GM19328 (cell line): Measurements from ENCODE around the gene TRAFD1.
A peak's percentile ranks its signal among the peaks of the same experiment; 100 is the strongest.
"Not testable (repeated sequence)": the region's sequence is repeated elsewhere in the genome, so short reads cannot be mapped to it uniquely, and the experiment has no call there.

ENCODE experiments used
- ATAC-seq: cut with Tn5 transposase; IDR thresholded peaks from one replicate; pipeline ENCODE4 v1.9.1; 2021; ENCODE audit warnings: mild to moderate bottlenecking, moderate library complexity; ENCODE audit not compliant: unreplicated experiment

Gene TRAFD1, protein sequence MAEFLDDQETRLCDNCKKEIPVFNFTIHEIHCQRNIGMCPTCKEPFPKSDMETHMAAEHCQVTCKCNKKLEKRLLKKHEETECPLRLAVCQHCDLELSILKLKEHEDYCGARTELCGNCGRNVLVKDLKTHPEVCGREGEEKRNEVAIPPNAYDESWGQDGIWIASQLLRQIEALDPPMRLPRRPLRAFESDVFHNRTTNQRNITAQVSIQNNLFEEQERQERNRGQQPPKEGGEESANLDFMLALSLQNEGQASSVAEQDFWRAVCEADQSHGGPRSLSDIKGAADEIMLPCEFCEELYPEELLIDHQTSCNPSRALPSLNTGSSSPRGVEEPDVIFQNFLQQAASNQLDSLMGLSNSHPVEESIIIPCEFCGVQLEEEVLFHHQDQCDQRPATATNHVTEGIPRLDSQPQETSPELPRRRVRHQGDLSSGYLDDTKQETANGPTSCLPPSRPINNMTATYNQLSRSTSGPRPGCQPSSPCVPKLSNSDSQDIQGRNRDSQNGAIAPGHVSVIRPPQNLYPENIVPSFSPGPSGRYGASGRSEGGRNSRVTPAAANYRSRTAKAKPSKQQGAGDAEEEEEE

DNA sequence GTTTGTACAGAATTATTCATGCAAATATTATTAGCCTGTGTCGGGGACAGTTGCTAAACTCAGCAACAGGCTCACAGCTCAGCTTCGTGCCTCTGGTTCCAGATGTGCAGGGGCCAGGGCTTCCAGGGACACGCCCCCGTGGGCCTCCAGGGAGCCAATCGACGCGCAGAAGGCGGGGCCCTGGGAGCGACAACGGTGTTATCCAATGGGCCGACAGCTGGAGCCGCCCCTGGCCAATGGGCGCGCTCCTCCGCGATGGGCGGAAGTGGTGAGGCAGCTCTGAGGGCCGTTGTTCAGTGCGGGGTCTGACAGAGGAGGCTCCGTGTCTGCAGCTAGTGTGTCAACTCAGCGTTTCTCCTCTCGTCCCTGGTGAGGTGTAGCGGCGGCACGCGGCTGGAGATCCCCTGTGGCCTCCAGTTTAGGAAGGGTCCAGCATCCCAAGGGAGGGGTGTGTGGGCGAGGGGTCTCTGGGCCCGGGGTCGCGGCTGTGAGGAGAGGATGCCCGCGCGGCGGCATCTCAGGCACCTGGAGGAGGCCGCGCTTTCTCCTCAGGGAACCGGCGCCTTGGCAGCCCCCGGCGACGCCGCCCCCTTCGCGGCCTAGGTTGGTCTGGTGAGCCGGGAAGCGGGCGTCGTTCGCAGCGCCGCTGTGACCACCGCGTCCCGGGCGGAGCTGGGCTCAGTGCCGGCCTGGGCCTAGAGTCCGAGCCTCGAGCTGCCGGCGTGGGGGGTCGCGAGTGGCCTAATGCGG is at the start of gene TRAFD1:
TRAFD1 (plus strand) TSS at position 311 of the 750 bp plus-strand sequence. CDS start 4,963 bp downstream, outside the sequence.
- ATAC-seq, result peak; percentile 94

DNA sequence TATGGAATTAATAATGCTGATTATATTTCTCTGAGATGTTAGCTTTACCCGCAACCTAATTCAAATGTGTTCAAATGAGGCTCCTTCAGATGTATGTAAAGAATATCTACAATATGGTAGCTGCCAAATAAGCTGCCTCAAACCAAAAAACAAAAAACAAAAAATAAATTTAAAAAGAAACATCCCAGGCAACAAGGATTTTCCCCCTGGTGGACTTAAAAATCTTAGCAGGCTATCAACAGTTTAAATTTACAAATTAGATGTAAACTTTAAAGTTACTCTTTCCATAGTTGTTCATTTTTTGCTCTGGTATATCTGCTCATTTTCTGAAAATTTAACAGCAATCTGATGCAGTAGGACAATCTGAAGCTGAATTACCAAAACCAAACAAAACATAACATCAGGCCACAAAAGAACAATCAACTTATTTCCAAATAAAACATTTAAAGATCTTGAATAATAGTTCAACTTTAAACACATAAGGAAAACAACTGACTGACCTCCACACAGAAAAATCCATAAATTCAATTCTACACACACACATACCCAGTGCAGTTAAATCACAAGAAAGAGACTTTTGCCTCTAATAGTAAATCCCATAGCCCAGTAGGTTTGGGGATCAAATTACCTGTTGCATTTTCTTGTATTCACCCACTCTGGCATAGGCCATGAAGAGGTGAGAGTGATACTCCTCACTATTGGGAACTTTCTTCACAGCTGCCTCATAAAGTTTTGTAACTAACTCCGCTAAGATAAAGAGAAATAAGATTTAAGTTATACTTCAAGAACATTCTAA is 38.1 kb upstream of the TRAFD1 start:
- ATAC-seq, result no peak

DNA sequence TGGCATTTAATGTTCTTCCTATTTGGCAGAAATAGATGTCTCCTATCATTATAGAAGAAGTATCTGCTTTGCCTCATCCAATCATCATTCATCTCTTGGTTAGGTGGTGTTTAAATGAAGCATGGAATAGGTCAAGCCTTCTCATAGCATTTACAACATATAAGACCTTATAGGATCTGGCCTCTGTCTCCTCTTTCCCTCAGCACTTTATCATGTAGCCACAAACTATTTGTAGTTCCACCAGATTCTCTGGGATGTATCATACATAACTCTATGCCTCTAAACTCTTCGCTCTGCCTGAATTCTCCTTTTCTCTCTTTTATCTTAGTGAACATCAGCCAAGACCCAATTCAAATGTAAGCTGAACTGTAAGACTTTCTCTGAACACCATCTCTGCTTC is 37.5 kb upstream of the TRAFD1 start:
- ATAC-seq, result no peak

DNA sequence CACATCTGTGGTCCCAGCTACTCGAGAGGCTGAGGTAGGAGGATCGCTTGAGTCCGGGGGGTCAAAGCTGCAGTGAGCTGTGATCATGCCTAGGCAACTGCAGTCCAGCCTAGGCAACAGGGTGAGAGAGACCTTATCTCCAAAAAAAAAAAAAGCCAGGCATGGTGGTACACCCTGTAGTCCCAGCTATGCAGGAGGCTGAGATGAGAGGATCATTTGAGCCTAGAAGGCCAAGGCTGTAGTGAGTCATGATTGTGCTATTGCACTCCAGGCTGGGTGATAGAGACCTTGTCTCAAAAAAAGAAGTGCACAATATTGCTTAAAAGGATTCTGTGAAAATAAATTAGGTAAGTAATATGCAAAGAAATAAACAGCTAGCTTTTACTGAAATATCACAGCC is 33.8 kb upstream of the TRAFD1 start:
- no peak for ATAC-seq

DNA sequence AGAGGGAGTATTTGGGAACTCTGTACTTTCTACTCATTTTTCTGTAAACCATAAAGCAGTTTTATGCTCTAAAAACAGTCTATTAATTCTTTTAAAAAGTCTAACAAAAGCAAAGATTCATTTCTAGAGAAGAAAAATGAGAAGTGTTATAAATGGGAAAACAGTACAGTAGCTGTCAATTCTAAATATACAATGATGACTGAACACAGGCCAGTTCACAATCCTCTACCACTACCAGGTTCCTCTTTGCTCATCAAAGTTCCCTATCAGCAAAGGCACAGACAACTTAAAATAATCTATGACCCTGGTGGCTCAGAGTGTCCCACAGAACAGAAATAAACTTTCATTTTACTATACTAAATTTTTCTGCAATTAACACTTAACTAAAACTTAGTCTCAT is 29.3 kb upstream of the TRAFD1 start:
- ATAC-seq, result no peak

DNA sequence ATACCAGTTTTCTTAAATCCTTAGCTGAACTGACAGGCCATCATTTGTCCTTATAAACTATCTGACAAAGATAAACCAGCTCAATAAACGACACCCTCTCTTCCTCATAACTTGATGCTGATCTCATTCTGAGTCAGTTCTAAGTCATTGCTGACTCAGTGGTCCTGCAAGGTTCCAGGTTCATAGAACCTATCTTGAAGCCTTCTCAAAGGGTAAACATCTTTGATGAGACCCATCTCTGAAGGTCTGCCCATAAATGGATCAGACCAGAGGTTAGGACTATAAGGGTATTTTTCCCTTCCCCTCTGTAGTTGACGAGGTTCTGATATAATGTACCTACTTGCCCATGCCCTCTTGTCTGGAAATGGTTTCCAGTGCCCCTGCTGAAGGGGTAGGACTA is 28.7 kb upstream of the TRAFD1 start:
- no peak for ATAC-seq

DNA sequence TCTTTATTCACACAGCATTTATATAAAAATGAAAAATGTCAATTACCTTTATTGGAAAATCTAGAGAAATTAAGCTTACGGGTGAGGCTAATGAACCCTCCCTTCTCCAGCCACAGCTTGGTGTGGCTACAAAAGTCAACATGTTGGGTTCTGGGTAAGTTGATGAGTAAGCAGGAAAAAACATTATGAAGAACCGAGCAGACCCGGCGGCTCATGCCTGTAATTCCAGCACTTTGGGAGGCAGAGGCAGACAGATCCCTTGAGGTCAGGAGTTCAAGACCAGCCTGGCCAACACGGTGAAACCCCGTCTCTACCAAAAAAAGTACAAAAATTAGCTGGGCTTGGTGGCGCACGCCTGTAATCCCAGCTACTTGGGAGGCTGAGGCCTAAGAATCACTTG is 27.7 kb upstream of the TRAFD1 start:
- ATAC-seq, result no peak

DNA sequence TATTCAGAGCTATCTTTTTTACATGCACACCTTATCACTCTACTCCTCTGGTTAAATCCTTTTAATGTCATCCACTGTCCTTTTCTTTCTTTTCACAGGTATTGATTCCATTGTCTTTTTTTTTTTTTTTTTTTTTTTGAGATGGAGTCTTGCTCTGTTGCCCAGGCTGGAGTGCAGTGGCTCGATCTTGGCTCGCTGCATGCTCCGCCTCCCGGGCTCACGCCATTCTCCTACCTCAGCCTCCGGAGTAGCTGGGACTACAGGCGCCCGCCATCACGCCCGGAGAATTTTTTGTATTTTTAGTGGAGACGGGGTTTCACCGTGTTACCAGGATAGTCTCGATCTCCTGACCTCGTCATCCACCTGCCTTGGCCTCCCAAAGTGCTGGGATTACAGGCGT is 24.9 kb upstream of the TRAFD1 start:
- ATAC-seq, result not testable (repeated sequence)

DNA sequence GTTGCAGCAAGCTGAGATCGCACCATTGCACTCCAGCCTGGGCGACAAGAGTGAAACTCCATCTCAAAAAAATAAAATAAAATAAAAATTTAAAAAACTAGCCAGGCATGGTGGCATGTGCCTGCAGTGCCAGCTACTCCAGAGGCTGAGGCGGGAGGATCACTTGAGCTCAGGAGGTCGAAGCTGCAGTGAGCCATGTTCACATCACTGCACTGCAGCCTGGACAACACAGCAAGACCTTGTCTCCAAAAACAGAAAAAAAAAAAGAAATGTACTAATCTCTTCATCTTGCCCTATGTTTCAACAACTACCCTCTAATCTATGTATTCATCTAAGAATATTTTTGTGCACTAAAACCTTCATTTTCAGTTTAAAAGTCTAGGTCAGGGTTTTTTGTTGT is 23.2 kb upstream of the TRAFD1 start:
- ATAC-seq, result no peak

DNA sequence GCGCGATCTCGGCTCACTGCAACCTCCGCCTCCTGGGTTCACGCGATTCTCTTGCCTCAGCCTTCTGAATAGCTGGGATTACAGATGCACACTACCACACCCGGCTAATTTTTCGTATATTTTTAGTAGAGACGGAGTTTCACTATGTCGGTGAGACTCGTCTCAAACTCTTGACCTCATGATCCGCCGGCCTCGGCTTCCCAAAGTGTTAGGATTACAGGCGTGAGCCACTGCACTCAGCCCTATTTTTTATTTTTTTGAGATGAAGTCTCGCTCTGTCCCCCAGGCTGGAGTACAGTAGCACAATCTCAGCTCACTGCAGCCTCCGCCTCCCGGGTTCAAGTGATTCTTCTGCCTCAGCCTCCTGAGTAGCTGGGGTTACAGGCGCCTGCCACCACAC is 22.6 kb upstream of the TRAFD1 start:
- ATAC-seq, result not testable (repeated sequence)

DNA sequence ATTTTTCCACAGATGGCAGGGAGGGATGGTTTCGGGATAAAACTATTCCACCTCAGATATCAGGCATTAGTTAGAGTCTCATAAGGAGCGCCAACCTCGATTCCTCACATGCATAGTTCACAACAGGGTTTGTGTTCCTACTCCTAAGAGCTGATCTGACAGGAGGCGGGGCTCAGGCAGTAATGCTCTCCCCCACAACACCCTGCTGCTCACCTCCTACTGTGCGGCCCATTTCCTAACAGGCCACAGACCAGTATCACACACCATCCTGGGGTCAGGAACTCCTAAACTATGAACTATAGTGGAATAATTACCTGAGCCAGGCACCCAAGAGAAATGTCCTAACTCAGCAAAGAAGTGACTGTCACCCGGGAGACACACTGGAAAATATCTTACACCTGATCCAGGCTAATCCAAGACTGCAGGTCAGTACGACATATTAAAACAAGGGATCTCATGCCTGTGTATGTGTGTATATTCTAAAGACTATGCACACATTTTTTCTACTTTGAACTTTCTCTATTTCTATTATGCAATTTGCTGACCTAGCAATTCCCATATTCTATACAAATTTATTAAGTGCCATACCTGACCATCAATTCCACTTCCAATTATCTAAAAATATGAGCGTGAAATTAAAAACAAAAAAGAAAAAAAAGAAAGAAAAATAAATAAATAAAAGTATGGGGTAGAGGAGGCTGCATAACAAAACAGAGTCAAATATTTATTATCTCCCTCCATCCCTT is 21.4 kb upstream of the TRAFD1 start:
- ATAC-seq, result no peak

DNA sequence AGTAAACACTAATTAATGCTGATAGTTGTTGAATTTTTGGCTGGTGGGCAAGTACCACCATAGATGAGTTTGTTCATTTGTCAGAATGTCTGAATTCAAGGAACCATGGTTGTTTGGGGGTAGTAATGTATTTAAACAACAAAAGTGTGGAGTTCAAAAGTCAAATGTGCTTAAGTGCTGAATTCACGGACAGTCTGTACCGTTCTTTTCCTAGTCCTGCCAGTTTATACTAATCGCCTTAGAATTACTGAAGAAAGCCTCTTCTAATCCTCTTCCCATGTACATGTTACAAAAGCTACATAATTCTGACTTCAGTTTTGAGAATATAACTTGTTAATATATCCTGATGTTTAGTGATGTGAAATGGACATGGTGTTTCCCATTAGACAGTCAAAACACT is 19.5 kb upstream of the TRAFD1 start:
- no peak for ATAC-seq

DNA sequence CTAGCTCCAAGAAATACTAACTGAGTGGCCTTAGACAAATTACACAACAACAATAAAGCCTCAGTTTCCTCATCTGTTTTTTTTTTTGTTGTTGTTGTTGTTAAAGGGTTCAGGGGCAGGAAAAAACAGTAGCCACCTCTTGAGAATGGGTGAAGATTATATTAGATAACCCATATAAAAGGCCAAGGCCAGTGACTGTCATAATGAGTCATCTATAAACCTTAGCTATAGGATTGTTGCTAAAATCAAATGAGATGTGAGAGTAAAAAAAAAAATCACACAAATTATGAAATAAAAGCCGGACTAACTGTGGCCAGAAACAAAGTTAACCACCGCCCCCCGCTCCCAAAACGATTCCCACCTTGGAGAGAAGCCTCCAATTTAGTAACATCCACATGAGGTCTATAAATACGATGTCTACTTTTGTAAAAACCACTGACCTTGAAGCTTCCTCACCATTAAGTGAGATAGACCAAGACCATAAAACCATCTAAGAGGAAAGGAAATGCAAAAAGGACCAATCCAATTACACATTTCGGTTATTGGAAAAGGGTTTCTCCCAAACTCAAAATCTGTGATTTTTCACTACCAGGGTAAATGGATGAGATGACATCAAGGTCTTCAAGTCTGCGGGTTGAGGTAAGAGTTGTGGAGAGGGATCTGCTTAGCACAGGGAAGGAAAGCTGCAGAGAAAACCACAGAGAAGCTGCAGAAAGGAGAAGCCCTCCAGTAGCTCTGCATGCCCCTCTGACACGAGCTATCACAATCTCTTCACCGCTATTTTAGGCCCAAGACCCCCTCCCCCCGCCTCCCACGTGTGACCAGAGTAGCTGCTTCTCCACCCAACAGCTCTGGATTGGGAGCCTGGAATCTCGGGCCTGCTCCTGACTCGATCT is 17.8 kb upstream of the TRAFD1 start:
- ATAC-seq, result no peak

DNA sequence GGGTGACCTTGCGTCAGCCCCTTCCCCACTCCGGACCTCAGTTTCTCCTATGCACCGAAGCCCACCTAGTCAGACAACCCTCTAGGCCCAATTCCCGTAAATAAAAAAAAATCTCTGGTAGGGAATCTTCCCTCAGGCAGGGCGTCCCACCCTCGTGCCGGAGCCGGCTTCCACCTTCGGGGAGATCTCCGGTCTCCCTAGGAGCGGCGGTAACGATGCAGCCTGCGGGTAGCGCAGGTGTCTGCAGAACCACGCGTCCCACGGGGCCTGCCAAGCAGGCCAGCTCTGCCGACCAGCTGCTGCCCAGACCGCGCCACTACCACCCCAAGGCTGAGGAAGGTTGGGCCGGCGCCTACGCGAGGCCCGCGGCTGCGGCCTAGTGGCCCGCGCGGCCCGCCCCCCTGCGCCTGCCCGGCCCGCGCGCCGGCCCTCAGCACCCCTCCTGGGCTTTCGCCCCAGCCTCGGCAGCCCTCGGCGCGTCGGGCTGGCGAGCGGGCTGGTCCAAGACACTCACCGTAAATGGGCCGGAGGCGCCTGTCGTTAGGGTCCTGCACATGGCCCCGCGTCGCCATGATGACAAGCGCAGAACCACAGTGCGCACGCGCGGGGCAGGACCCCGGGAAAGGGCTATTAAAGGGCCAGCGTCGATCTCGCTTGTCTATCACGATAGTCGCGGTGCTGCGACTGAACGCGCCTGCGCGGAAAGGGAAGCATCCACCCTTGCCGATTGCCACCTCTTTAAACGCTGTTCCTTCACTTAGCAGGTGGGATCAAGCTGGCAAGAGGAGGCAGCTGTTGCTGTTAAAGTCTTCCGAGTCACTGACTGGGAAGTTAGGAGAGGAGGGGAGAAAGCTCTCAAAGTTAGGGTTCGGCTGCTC is 16.9 kb upstream of the TRAFD1 start, which contains the start of gene NAA25:
NAA25 (minus strand) TSS at position 582 of the 878 bp plus-strand sequence; CDS start at position 572, 10 bp downstream.
- ATAC-seq, result peak; percentile 72

DNA sequence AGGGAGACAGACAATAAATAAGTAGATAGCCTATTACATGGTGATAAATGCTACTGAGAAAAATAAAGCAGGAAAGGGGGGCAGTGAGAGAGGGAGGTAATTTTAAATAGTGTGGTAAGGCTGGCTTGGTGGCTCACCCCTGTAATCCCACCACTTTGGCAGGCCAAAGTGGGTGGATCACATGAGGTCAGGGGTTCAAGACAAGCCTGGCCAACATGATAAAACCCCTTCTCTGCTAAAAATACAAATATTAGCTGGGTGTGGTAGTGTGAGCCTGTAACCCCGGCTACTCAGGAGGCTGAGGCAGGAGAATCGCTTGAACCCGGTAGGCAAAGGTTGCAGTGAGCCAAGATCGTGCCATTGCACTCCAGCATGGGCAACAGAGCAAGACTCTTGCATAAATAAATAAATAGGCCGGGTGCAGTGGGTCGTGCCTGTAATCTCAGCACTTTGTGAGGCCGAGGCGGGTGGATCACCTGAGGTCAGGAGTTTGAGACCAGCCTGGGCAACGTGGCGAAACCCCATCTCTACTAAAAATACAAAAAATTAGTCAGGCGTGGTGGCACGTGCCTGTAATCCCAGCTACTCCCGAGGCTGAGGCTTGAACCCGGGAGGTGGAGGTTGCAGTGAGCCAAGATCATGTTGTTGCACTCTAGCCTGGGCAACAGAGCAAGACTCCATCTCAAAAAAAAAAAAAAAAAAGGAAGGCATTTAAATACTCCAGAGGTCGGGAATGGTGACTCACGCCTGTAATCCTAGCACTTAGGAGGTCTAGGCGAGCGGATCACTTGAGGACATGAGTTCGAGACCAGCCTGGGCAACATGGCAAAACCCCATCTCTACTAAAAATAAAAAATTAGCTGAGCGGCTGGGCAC is 14.3 kb upstream of the TRAFD1 start:
- ATAC-seq, result not testable (repeated sequence)

DNA sequence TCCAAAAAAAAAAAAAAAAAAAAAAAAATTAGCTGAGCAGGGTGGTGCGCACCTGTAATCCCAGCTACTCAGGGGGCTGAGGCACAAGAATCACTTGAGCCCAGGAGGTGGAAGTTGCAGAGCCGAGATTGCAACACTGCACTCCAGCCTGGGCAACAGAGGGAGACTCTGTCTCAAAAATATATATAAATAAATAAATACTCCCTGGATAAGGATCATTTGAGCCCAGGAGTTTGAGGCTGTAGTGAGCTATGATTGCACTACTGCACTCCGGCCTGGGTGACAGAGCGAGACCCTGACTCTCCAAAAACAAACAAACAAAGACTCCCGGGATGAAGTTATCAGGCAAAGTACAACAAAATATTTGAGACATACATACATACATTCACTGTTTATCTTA is 13.4 kb upstream of the TRAFD1 start:
- no peak for ATAC-seq

DNA sequence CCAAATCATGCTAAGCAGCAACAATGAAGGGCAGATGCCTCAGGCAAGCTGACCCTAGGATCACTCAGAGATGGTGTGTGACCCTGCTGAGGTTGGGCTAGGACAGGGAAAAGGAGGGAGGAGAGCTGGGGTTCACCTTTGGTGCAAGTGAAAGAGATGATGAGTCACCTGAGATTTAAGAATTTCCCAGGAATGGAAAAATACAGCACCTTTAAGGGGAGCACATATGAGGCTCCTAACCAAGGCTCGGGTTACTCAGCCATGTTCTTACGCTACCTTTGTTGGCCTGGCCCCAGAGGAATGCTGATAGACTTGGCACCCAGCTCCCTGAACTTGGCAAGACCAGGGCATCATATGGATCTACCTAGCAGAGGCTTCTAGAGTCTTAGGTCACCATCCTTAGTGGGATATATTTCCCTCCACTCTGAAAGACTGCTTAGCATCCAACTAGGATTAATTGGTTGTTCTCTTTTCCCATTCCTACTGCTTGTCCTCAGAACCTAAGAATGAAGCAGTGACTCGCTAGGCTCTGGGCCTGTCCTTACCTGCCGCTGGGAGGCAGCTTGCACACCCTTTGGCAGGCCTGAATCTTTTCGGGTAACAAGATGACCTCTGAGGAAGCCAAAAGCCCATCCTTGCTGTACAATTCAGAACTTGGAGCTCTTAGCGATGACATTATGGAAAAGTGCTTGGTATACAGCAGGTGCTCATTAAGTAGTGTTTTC is 12.8 kb upstream of the TRAFD1 start:
- no peak for ATAC-seq
